Measurements from ENCODE around the gene KRT73. TPM values are rescaled to one million over a fixed set of nuclear protein-coding genes. Genes with fewer than 3 reads are reported as not detected.

Gene KRT73
- total and polyA plus RNA-seq, 9 of the 15 experiments (the other 6 are each of a cell fraction or from before 2014, with no cell fraction given) = 0.09 to 0.18 (median 0.13) TPM; not detected in 5

DNA sequence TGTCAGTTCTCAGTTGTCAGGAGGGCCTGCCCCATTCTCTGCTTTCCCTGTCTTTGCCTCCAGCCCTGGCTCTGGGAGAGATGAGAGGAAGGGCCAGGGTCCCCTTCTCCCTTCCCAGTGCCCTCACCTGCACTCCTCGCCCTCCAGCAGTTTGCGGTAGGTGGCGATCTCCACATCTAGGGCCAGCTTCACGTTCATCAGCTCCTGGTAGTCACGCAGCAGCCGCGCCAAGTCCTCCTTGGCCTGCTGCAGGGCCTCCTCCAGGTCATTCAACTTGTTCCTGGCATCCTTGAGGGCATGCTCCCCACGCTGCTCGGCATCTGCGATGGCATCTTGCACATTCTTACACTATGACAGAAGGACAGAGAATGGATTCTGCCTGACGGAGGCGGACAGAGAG lies 28.3 kb upstream of the KRT73 start (continued):
- TF ChIP-seq, protein P1, sequence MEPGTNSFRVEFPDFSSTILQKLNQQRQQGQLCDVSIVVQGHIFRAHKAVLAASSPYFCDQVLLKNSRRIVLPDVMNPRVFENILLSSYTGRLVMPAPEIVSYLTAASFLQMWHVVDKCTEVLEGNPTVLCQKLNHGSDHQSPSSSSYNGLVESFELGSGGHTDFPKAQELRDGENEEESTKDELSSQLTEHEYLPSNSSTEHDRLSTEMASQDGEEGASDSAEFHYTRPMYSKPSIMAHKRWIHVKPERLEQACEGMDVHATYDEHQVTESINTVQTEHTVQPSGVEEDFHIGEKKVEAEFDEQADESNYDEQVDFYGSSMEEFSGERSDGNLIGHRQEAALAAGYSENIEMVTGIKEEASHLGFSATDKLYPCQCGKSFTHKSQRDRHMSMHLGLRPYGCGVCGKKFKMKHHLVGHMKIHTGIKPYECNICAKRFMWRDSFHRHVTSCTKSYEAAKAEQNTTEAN (CRISPR knock-in tag; IDR thresholded peaks at IDR 0.05) = no peak
- no peak for TF ChIP-seq SRSF9 (IDR thresholded peaks at IDR 0.05; ENCODE audit: borderline replicate concordance, low read depth, low read length)
- no peak for TF ChIP-seq L3MBTL2 (IDR thresholded peaks at IDR 0.05)
- TF ChIP-seq, protein P2, sequence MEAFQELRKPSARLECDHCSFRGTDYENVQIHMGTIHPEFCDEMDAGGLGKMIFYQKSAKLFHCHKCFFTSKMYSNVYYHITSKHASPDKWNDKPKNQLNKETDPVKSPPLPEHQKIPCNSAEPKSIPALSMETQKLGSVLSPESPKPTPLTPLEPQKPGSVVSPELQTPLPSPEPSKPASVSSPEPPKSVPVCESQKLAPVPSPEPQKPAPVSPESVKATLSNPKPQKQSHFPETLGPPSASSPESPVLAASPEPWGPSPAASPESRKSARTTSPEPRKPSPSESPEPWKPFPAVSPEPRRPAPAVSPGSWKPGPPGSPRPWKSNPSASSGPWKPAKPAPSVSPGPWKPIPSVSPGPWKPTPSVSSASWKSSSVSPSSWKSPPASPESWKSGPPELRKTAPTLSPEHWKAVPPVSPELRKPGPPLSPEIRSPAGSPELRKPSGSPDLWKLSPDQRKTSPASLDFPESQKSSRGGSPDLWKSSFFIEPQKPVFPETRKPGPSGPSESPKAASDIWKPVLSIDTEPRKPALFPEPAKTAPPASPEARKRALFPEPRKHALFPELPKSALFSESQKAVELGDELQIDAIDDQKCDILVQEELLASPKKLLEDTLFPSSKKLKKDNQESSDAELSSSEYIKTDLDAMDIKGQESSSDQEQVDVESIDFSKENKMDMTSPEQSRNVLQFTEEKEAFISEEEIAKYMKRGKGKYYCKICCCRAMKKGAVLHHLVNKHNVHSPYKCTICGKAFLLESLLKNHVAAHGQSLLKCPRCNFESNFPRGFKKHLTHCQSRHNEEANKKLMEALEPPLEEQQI (IDR thresholded peaks at IDR 0.05) = no peak
- TF ChIP-seq ASH1L (IDR thresholded peaks at IDR 0.05; ENCODE audit: borderline replicate concordance, low read depth, partially characterized antibody) = no peak

DNA sequence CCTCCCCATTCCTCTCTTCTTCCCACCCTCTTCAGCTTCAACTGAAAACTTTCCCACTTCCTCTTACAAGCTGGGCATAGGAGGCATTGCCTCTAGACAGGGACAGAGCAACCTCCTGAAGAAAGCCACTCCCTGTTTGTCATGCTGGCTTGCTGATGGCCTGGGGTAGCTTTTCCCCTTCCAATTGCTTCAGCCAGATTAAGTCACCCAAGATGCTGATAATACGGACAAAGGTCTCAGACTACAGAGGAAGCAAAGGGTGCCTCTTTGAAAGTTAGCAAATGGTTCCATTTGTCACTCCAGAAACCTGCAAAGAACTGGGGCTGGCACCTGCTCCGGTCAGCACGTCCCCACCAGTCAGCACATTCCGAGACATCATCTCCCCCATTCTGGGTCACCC lies 27.6 kb upstream of the KRT73 start:
- ATAC-seq = peak; percentile 53
- H3K27me3 ChIP-seq (ENCODE audit: control insufficient read depth in 2 of 2, insufficient read depth in 2 of 2, low read length in 2 of 2) = no peaks in the 10 kb centered on the region
- intact Hi-C loops (cut with micrococcal nuclease) = no loop called here
- 0 out of 2 replicates have a peak, but pooled peaks have one; percentile 12 for TF ChIP-seq SMAD4 (CRISPR knock-in tag; conservative IDR thresholded peaks at IDR 0.05)
- TF ChIP-seq ZNF57 (CRISPR knock-in tag; IDR thresholded peaks at IDR 0.05) = no peak
- no peak for TF ChIP-seq SOX6 (IDR thresholded peaks at IDR 0.05)
- TF ChIP-seq, protein P3, sequence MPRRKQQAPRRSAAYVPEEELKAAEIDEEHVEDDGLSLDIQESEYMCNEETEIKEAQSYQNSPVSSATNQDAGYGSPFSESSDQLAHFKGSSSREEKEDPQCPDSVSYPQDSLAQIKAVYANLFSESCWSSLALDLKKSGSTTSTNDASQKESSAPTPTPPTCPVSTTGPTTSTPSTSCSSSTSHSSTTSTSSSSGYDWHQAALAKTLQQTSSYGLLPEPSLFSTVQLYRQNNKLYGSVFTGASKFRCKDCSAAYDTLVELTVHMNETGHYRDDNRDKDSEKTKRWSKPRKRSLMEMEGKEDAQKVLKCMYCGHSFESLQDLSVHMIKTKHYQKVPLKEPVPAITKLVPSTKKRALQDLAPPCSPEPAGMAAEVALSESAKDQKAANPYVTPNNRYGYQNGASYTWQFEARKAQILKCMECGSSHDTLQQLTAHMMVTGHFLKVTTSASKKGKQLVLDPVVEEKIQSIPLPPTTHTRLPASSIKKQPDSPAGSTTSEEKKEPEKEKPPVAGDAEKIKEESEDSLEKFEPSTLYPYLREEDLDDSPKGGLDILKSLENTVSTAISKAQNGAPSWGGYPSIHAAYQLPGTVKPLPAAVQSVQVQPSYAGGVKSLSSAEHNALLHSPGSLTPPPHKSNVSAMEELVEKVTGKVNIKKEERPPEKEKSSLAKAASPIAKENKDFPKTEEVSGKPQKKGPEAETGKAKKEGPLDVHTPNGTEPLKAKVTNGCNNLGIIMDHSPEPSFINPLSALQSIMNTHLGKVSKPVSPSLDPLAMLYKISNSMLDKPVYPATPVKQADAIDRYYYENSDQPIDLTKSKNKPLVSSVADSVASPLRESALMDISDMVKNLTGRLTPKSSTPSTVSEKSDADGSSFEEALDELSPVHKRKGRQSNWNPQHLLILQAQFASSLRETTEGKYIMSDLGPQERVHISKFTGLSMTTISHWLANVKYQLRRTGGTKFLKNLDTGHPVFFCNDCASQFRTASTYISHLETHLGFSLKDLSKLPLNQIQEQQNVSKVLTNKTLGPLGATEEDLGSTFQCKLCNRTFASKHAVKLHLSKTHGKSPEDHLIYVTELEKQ (CRISPR knock-in tag; IDR thresholded peaks at IDR 0.05) = no peak
- no peak for TF ChIP-seq ZNF217 (CRISPR knock-in tag; IDR thresholded peaks at IDR 0.05)
- peak; percentile 51; the same call in 1 of the 2 replicates for TF ChIP-seq CTBP1 (IDR thresholded peaks at IDR 0.05; ENCODE audit: borderline replicate concordance)
- no peak for TF ChIP-seq HCFC1 (IDR thresholded peaks at IDR 0.05; ENCODE audit: low read depth, low read length)
- TF ChIP-seq CC2D1A (IDR thresholded peaks at IDR 0.05) = no peak

More for the DNA sequence above, 27.6 kb upstream of the KRT73 start:
- no peak overlapping the region for H3K27ac ChIP-seq (ENCODE audit: extremely low read depth, low read depth, low read length)
- DNase-seq (ENCODE audit: extremely low read depth in 1 of 4, low spot score in 3 of 4) = peak in 1 of 4 experiments; percentile 43
- no peaks in the 10 kb centered on the region for H3K79me2 ChIP-seq (ENCODE audit: control insufficient read depth, insufficient read depth, low read length)
- in situ Hi-C loops (cut with MboI) = no loop called here
- no peaks in the 10 kb centered on the region for H4K20me1 ChIP-seq (replicated peaks; ENCODE audit: control insufficient read depth, insufficient read depth, low read length)
- H3K9me1 ChIP-seq (ENCODE audit: control insufficient read depth, insufficient read depth, low read length) = no peaks in the 10 kb centered on the region
- H3K9me3 ChIP-seq (replicated peaks; ENCODE audit: control insufficient read depth, insufficient read depth, low read depth, low read length) = no peaks in the 10 kb centered on the region
- ChIA-PET CTCF (ENCODE audit: low intra/inter-chr PET ratio) (no interaction called here), POLR2A (interaction anchor here (0.8 kb wide), 1 partner anchor 40 kb away, joined by 3 read pairs; no protein-coding TSS in a partner anchor)
- H3K4me1 ChIP-seq (replicated peaks in 1 of 2; ENCODE audit: control insufficient read depth in 2 of 2, insufficient read depth in 2 of 2, low read length in 2 of 2) = peaks cover 21 to 33% of the 10 kb centered on the region in 2 experiments
- peak overlapping the region in 1 of 2 experiments; percentile 49; a peak in 1 of 4 replicates for H3K9ac ChIP-seq (ENCODE audit: insufficient read depth in 1 of 2, low read depth in 2 of 2, low read length in 2 of 2)
- no peak overlapping the region for H3K4me3 ChIP-seq
- no peaks in the 10 kb centered on the region for H3K36me3 ChIP-seq (ENCODE audit: control insufficient read depth, insufficient read depth, low read length)
- H3K4me2 ChIP-seq (ENCODE audit: insufficient read depth, low read length) = no peak overlapping the region
- H2AFZ ChIP-seq (ENCODE audit: low read depth, low read length) = peak overlapping the region; percentile 77; the same call in 1 of the 2 replicates
- FAIRE-seq = peak; percentile 19
- 43% methylated on average over 4 of the region's 4 CpGs for WGBS (ENCODE audit: insufficient coverage, low coverage, missing lambda C conversion rate)
- no TSS peak for BruUV-seq (replicated peaks)
